Measurements from ENCODE around the gene TAGAP.
"Not testable (repeated sequence)": the region's sequence is repeated elsewhere in the genome, so short reads cannot be mapped to it uniquely, and the experiment has no call there.

Gene TAGAP

GRCh38 chr6:159014406-159014805, 30.4 kb downstream of the TAGAP start (continued):
- no peak for TF ChIP-seq PATZ1 (CRISPR knock-in tag; IDR thresholded peaks at IDR 0.05; ENCODE audit: borderline replicate concordance)
- TF ChIP-seq ZFP30 (CRISPR knock-in tag; IDR thresholded peaks at IDR 0.05) = no peak
- no peak for TF ChIP-seq OSR1 (CRISPR knock-in tag; IDR thresholded peaks at IDR 0.05)

GRCh38 chr6:159013229-159013628, 31.6 kb downstream of the TAGAP start:
- TF ChIP-seq OSR1 (CRISPR knock-in tag; IDR thresholded peaks at IDR 0.05) = no peak
- TF ChIP-seq TSHZ2 (CRISPR knock-in tag; IDR thresholded peaks at IDR 0.05) = no peak
- TF ChIP-seq SNAI2 (CRISPR knock-in tag; IDR thresholded peaks at IDR 0.05) = no peak
- ATAC-seq = no peak

- TF ChIP-seq OSR1 (CRISPR knock-in tag; IDR thresholded peaks at IDR 0.05) = no peak
- TF ChIP-seq ZFP3 (CRISPR knock-in tag; IDR thresholded peaks at IDR 0.05) = no peak
- TF ChIP-seq CSRNP3 (CRISPR knock-in tag; IDR thresholded peaks at IDR 0.05) = no peak
- TF ChIP-seq SNAI2 (CRISPR knock-in tag; IDR thresholded peaks at IDR 0.05) = no peak
- TF ChIP-seq TCF4 (CRISPR knock-in tag; IDR thresholded peaks at IDR 0.05; ENCODE audit: borderline replicate concordance) = no peak
- no peak for TF ChIP-seq ZFP30 (CRISPR knock-in tag; IDR thresholded peaks at IDR 0.05)
- TF ChIP-seq ESRRG (CRISPR knock-in tag; IDR thresholded peaks at IDR 0.05) = no peak
- no peak for TF ChIP-seq ISL1 (CRISPR knock-in tag; IDR thresholded peaks at IDR 0.05)
- TF ChIP-seq TSHZ2 (CRISPR knock-in tag; IDR thresholded peaks at IDR 0.05) = no peak
- no peak for TF ChIP-seq ZNF70 (CRISPR knock-in tag; IDR thresholded peaks at IDR 0.05)
- TF ChIP-seq TOX (CRISPR knock-in tag; IDR thresholded peaks at IDR 0.05; ENCODE audit: borderline replicate concordance) = no peak
- no peak for TF ChIP-seq BACH2 (CRISPR knock-in tag; IDR thresholded peaks at IDR 0.05; ENCODE audit: borderline replicate concordance)
- no peak for TF ChIP-seq GLIS3 (CRISPR knock-in tag; IDR thresholded peaks at IDR 0.05)
- no peak for TF ChIP-seq CREB5 (CRISPR knock-in tag; IDR thresholded peaks at IDR 0.05; ENCODE audit: low read depth)
- no peak for TF ChIP-seq CSDC2 (CRISPR knock-in tag; IDR thresholded peaks at IDR 0.05)
- TF ChIP-seq PATZ1 (CRISPR knock-in tag; IDR thresholded peaks at IDR 0.05; ENCODE audit: borderline replicate concordance) = no peak
- no peak for TF ChIP-seq ZNF8 (CRISPR knock-in tag; IDR thresholded peaks at IDR 0.05)
- no peak for TF ChIP-seq ZNF565 (CRISPR knock-in tag; conservative IDR thresholded peaks at IDR 0.05; ENCODE audit: low read depth)
- TF ChIP-seq POU6F1 (CRISPR knock-in tag; IDR thresholded peaks at IDR 0.05; ENCODE audit: borderline replicate concordance, low read depth) = no peak
- no peak for ATAC-seq
These were observed 32.6 kb downstream of the TAGAP start for GRCh38 chr6:159012201-159012600.

- ATAC-seq = not testable (repeated sequence)
These were observed 34.7 kb downstream of the TAGAP start for GRCh38 chr6:159010037-159010612.

All from SK-N-SH treated with all-trans-retinoic acid at 6 μM for 48 hours (cell line).